SK-N-SH treated with all-trans-retinoic acid at 6 μM for 48 hours (cell line): ENCODE measurements around the gene KCNE2.
"Not testable (repeated sequence)": the region's sequence is repeated elsewhere in the genome, so short reads cannot be mapped to it uniquely, and the experiment has no call there.

ENCODE experiments used
- ARNTL ChIP-seq: fragments of 450-650 bp; formaldehyde crosslinking; IDR thresholded peaks from 2 replicates; pipeline ENCODE4 v1.5.0; 2020; ENCODE audit warnings: low read depth, mild to moderate bottlenecking, moderate library complexity, borderline replicate concordance
- CSDC2 ChIP-seq: fragments of 250-450 bp; sonication (Bioruptor Pico); IDR thresholded peaks from 2 replicates; pipeline ENCODE4 v1.5.0; 2020; ENCODE audit warnings: mild to moderate bottlenecking, moderate library complexity
- CSRNP3 ChIP-seq: fragments of 250-450 bp; sonication (Bioruptor Pico); IDR thresholded peaks from 2 replicates; pipeline ENCODE4 v1.5.1; 2021; ENCODE audit warnings: mild to moderate bottlenecking, moderate library complexity
- GLIS3 ChIP-seq: fragments of 250-450 bp; sonication (Bioruptor Pico); IDR thresholded peaks from 2 replicates; pipeline ENCODE4 v1.5.0; 2020; ENCODE audit warnings: mild to moderate bottlenecking, moderate library complexity
- ISL1 ChIP-seq: fragments of 250-450 bp; sonication (Bioruptor Pico); IDR thresholded peaks from 2 replicates; pipeline ENCODE4 v2.1.2; 2022; ENCODE audit warnings: mild to moderate bottlenecking, moderate library complexity
- PATZ1 ChIP-seq: fragments of 250-450 bp; sonication (Bioruptor Pico); IDR thresholded peaks from 2 replicates; pipeline ENCODE4 v1.8.0; 2020; ENCODE audit warnings: mild to moderate bottlenecking, moderate library complexity, borderline replicate concordance
- POU6F1 ChIP-seq: fragments of 250-450 bp; sonication (Bioruptor Pico); IDR thresholded peaks from 2 replicates; pipeline ENCODE4 v1.8.0; 2021; ENCODE audit warnings: low read depth, mild to moderate bottlenecking, moderate library complexity, borderline replicate concordance
- RARB ChIP-seq: fragments of 250-450 bp; sonication (Bioruptor Pico); IDR thresholded peaks from 2 replicates; pipeline ENCODE4 v1.8.0; 2021; ENCODE audit warnings: mild to moderate bottlenecking, moderate library complexity
- SNAI2 ChIP-seq: fragments of 250-450 bp; sonication (Bioruptor Pico); IDR thresholded peaks from 2 replicates; pipeline ENCODE4 v1.5.0; 2020; ENCODE audit warnings: mild to moderate bottlenecking, moderate library complexity
- TCF4 ChIP-seq: fragments of 250-450 bp; sonication (Bioruptor Pico); IDR thresholded peaks from 2 replicates; pipeline ENCODE4 v1.8.0; 2021; ENCODE audit warnings: mild to moderate bottlenecking, moderate library complexity, borderline replicate concordance
- TOX ChIP-seq: fragments of 250-450 bp; sonication (Bioruptor Pico); IDR thresholded peaks from 2 replicates; pipeline ENCODE4 v1.8.0; 2021; ENCODE audit warnings: mild to moderate bottlenecking, moderate library complexity, borderline replicate concordance
- ZFP3 ChIP-seq: fragments of 250-450 bp; sonication (Bioruptor Pico); IDR thresholded peaks from 2 replicates; pipeline ENCODE4 v1.5.0; 2020; ENCODE audit warnings: mild to moderate bottlenecking, moderate library complexity
- ZNF565 ChIP-seq: fragments of 450-650 bp; formaldehyde crosslinking; conservative IDR thresholded peaks from 2 replicates; pipeline ENCODE4 v1.5.0; 2020; ENCODE audit warnings: low read depth, mild to moderate bottlenecking, moderate library complexity
- TF ChIP-seq, protein P1 (sequence below): fragments of 250-450 bp; sonication (Bioruptor Pico); IDR thresholded peaks from 2 replicates; pipeline ENCODE4 v1.5.1; 2020; ENCODE audit warnings: low read depth, mild to moderate bottlenecking, moderate library complexity

DNA sequence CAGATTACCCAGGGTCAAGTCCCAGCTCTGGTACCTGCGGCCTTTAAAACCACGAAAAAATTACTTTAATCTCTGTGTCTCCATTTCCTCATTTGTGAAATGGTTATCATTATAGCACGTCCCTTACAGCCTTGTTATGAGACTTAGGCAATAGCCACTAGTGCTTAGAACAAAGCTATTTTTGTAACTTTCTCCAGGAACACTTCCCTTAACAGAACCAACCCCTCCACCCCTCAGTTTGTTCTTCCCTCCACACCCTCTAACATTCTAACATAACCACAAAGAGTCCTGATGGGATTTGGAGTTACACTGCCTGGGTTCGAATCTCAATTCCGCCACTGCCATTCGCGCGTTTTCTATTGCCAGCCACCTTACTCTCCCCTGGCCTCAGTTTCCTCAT, 10.7 kb downstream of the KCNE2 start:
- not testable (repeated sequence) for TF ChIP-seq PATZ1 (CRISPR knock-in tag); TCF4; ZNF565 (CRISPR knock-in tag); CSDC2 (CRISPR knock-in tag); ISL1 (CRISPR knock-in tag); ZFP3 (CRISPR knock-in tag); ARNTL (CRISPR knock-in tag); CSRNP3 (CRISPR knock-in tag); RARB; SNAI2; POU6F1 (CRISPR knock-in tag); GLIS3 (CRISPR knock-in tag); TOX (CRISPR knock-in tag)
- TF ChIP-seq, protein P1, sequence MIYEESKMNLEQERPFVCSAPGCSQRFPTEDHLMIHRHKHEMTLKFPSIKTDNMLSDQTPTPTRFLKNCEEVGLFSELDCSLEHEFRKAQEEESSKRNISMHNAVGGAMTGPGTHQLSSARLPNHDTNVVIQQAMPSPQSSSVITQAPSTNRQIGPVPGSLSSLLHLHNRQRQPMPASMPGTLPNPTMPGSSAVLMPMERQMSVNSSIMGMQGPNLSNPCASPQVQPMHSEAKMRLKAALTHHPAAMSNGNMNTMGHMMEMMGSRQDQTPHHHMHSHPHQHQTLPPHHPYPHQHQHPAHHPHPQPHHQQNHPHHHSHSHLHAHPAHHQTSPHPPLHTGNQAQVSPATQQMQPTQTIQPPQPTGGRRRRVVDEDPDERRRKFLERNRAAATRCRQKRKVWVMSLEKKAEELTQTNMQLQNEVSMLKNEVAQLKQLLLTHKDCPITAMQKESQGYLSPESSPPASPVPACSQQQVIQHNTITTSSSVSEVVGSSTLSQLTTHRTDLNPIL (CRISPR knock-in tag) = not testable (repeated sequence)
